Large intestine (tissue), 3 donors: ENCODE measurements around the gene FCHO1. TPM values are rescaled to one million over a fixed set of nuclear protein-coding genes. Genes with fewer than 3 reads are reported as not detected.

Experiments used
- DNase-seq, 2 donors: peaks; one replicate each; pipeline versions ENCODE4 v3.0.0 to v3.0.0-alpha.2; 2013
- H3K27ac ChIP-seq: one replicate; pipeline ENCODE4 v1.5.1; 2013; ENCODE audit warnings: low read length
- H3K27me3 ChIP-seq: 2 replicates; pipeline ENCODE4 v1.6.1; 2013; ENCODE audit warnings: low read length; ENCODE audit not compliant: control insufficient read depth, insufficient read depth
- H3K36me3 ChIP-seq: 2 replicates; pipeline ENCODE4 v1.6.1; 2013; ENCODE audit warnings: low read length; ENCODE audit not compliant: control insufficient read depth, insufficient read depth
- H3K4me1 ChIP-seq: one replicate; pipeline ENCODE4 v1.6.1; 2013; ENCODE audit warnings: low read length; ENCODE audit not compliant: control insufficient read depth, insufficient read depth
- H3K4me3 ChIP-seq: one replicate; pipeline ENCODE4 v1.5.1; 2013; ENCODE audit warnings: low read length
- H3K9me3 ChIP-seq: one replicate; pipeline ENCODE4 v1.6.1; 2013; ENCODE audit warnings: mild to moderate bottlenecking, low read depth, low read length, moderate library complexity; ENCODE audit not compliant: control insufficient read depth
- WGBS: methylation state at CpG from one replicate; pipeline ENCODE4 v1.1.5; 2013; ENCODE audit warnings: low lambda C conversion rate; ENCODE audit not compliant: insufficient coverage; 5-methylcytosine and 5-hydroxymethylcytosine counted together
- polyA plus RNA-seq: library from polyadenylated mRNA; unstranded; fragments of 120-200 nt; gene quantifications from one replicate; pipeline ENCODE4 v1.2.1, GENCODE V29; 2013

The FCHO1 gene
- polyA plus RNA-seq, 1 donor: 2.5 TPM

- Histone ChIP-seq H3K9me3 (no peaks in the 10 kb centered on the region), H3K4me1 (no peaks in the 10 kb centered on the region), H3K36me3 (peaks cover 35% of the 10 kb centered on the region), H3K4me3 (no peak overlapping the region), H3K27ac (no peak overlapping the region), H3K27me3 (no peaks in the 10 kb centered on the region)
- DNase-seq: no peak
- WGBS: no CpG with 5 or more reads among the region's 5 CpGs
These were observed 15.9 kb upstream of the FCHO1 start for GRCh38 chr19:17735410-17735809.

GRCh38 chr19:17737690-17738153 lies 13.6 kb upstream of the FCHO1 start:
- H3K4me1 ChIP-seq: no peaks in the 10 kb centered on the region
- no peak overlapping the region for H3K27ac ChIP-seq
- H3K36me3 ChIP-seq: peaks cover 25% of the 10 kb centered on the region
- no peak overlapping the region for H3K4me3 ChIP-seq
- no peaks in the 10 kb centered on the region for H3K27me3 ChIP-seq
- no CpG with 5 or more reads among the region's 7 CpGs for WGBS
- no peak for DNase-seq
- H3K9me3 ChIP-seq: no peaks in the 10 kb centered on the region

DNA sequence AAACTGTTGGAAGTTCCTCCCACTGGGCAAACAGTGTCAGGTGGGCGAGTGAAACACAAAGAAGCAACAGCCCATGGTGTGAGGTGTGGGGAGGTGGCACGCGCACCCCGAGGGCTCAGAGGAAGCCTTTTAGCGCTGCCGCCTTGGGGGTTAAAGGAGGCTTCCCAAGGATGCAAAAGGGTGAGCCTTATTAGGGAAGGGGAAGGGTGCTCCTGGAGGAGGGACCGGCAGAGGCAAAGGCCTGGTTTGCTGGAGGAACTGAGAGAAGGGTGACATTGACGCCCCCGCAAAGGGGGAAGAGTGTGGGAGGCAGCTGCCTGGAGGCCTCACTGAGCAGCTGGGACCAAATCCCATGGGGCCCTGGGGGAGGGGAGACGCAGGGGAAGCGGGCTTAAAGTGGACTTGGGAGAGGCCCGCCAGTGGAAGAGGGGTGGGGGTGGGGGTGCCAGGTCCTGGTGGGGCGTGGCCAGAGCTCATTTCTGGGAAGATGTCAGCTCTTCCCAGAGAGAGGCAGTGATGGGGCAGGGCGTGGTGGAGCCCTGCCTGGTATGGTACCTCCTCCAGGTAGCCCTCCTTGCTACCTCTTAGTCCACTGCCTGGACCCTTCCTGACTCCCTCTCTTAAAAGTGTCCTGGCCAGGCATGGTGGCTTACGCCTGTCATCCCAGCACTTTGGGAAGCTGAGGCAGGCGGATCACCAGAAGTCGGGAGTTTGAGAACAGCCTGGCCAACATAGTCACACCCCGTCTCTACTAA lies 12.0 kb upstream of the FCHO1 start:
- Histone ChIP-seq H3K27me3 (no peaks in the 10 kb centered on the region), H3K4me1 (no peaks in the 10 kb centered on the region), H3K9me3 (no peaks in the 10 kb centered on the region), H3K27ac (no peak overlapping the region), H3K36me3 (peaks cover 13% of the 10 kb centered on the region), H3K4me3 (no peak overlapping the region)
- no CpG with 5 or more reads among the region's 18 CpGs for WGBS
- DNase-seq: no peak

DNA sequence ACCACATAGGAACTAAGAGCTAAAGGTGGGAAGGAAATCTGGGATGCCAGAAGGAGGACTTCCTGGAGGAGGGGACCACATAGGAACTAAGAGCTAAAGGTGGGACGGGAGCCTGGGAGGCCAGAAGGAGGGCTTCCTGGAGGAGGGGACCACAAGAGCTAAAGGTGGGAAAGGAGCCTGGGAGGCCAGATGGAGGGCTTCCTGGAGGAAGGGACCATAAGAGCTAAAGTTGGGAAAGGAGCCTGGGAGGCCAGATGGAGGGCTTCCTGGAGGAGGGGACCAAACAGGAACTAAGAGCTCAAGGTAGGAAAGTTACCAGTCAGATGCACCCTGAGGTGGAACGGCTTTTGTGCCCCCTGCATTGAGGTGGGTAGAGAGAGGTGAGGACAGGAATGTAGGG lies 9.8 kb upstream of the FCHO1 start:
- no peaks in the 10 kb centered on the region for H3K4me1 ChIP-seq
- H3K9me3 ChIP-seq: no peaks in the 10 kb centered on the region
- no peaks in the 10 kb centered on the region for H3K27me3 ChIP-seq
- H3K27ac ChIP-seq: no peak overlapping the region
- H3K4me3 ChIP-seq: no peak overlapping the region
- no peak for DNase-seq
- no peaks in the 10 kb centered on the region for H3K36me3 ChIP-seq
- WGBS: no CpG with 5 or more reads among the region's 2 CpGs

DNA sequence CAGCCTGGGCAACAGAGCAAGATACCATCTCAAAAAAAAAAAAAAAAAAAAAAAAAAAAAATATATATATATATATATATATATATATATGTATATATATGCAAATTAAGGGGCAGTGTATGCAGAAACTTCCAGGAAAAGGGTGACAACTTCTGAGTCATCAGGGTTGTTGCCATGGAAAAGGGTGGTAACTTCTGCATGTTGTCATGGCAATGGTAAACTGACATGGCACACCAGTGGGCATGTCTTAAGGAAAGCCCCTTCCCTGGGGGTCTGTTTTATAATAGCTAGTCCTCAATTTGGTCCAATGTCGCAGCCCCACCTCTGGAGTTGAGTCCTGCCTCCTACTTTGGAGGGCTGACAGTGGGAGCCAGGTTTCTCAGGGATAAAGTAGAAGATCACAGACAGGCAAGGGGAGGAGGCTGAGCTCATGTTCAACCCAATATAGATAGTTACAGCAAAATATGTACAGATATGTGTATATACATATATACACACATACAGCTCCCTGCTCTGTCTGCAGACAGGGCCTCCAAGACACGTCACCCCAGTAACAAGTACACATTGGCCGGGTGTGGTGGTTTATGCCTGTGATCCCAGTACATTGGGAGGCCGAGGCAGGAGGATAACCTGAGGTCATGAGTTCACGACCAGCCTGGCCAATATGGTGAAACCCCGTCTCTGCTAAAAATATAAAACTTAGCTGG lies 7.2 kb upstream of the FCHO1 start:
- DNase-seq: no peak
- no peaks in the 10 kb centered on the region for H3K36me3 ChIP-seq

GRCh38 chr19:17747205-17748098 lies 3.8 kb upstream of the FCHO1 start:
- DNase-seq: peak; percentile 88 to 89
- WGBS: no CpG with 5 or more reads among the region's 75 CpGs
- no peak overlapping the region for H3K27ac ChIP-seq
- H3K4me3 ChIP-seq: peak overlapping the region; percentile 23
- H3K9me3 ChIP-seq: no peaks in the 10 kb centered on the region
- H3K4me1 ChIP-seq: peaks cover 4% of the 10 kb centered on the region
- H3K27me3 ChIP-seq: peaks cover 11% of the 10 kb centered on the region
- H3K36me3 ChIP-seq: no peaks in the 10 kb centered on the region

More for the DNA sequence above, 7.2 kb upstream of the FCHO1 start:
- Histone ChIP-seq H3K27ac (no peak overlapping the region), H3K27me3 (peaks cover 11% of the 10 kb centered on the region), H3K4me3 (no peak overlapping the region), H3K9me3 (no peaks in the 10 kb centered on the region), H3K4me1 (peaks cover 4% of the 10 kb centered on the region)
- WGBS: no CpG with 5 or more reads among the region's 6 CpGs

- DNase-seq: no peak
- Histone ChIP-seq H3K36me3 (no peaks in the 10 kb centered on the region), H3K4me1 (peaks cover 4% of the 10 kb centered on the region), H3K27me3 (peaks cover 11% of the 10 kb centered on the region), H3K27ac (no peak overlapping the region), H3K9me3 (no peaks in the 10 kb centered on the region), H3K4me3 (no peak overlapping the region)
- no CpG with 5 or more reads among the region's 6 CpGs for WGBS
These were observed 2.2 kb upstream of the FCHO1 start for GRCh38 chr19:17748884-17749638.

DNA sequence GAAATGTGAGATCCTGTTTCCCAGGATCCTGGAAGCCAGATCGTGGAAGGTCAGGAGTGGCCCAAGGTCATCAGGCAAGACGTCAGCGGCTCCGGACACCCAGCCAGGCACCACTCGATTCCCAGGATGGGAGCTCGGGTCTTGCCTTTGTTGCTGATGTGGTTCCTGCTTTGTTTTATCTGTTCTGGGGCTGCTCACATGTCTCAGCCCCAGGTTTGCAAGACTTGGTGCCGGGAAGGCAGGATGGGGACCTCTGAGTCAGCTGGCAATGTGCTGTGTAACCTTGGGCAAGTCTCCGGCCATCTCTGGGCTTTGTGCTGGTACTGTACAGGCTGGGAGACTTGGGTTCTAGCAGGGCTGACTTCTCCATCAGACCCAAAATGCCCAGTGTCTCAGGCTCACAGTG lies 1.4 kb upstream of the FCHO1 start:
- no peak overlapping the region for H3K27ac ChIP-seq
- WGBS: no CpG with 5 or more reads among the region's 8 CpGs
- peaks cover 4% of the 10 kb centered on the region for H3K4me1 ChIP-seq
- H3K4me3 ChIP-seq: no peak overlapping the region
- no peaks in the 10 kb centered on the region for H3K9me3 ChIP-seq
- peaks cover 11% of the 10 kb centered on the region for H3K27me3 ChIP-seq
- no peak for DNase-seq
- no peaks in the 10 kb centered on the region for H3K36me3 ChIP-seq

DNA sequence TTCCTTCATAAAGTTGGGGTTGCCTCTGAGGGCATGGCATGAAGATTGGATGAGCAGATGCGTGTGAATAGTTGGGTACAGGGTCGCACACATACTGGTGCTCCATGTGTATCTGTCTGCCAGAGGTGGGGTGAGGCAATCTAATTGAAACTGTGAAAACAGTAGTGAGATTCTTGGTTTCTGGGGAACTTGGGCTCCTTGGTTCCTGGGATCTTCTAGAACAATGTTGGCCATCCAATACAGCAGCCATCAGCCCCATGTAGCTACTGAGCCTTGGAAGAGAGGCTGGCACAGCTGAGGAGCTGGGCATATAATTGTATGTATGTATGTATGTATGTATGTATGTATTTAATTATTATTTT lies 616 bp downstream of the FCHO1 start:
- no peaks in the 10 kb centered on the region for H3K9me3 ChIP-seq
- H3K36me3 ChIP-seq: no peaks in the 10 kb centered on the region
- H3K4me1 ChIP-seq: peaks cover 4% of the 10 kb centered on the region
- H3K27ac ChIP-seq: no peak overlapping the region
- H3K27me3 ChIP-seq: peaks cover 9% of the 10 kb centered on the region
- no peak for DNase-seq
- no CpG with 5 or more reads among the region's 2 CpGs for WGBS
- H3K4me3 ChIP-seq: no peak overlapping the region
